ENCODE data around the gene TMTC4. TPM values are rescaled to one million over a fixed set of nuclear protein-coding genes. Genes with fewer than 3 reads are reported as not detected.

TMTC4 gene
- total RNA-seq, 1 donor from 2014 or later = 19.2 TPM

- H3K9me3 Mint-ChIP-seq = no peaks in the 10 kb centered on the region
- no peak overlapping the region for H3K27ac Mint-ChIP-seq
- no peak overlapping the region for H3K4me3 Mint-ChIP-seq (ENCODE audit: low read depth)
- intact Hi-C loops (cut with micrococcal nuclease) = no loop called here
- no peaks in the 10 kb centered on the region for H3K4me1 Mint-ChIP-seq (ENCODE audit: low read depth)
- peaks cover 4% of the 10 kb centered on the region for H3K27me3 Mint-ChIP-seq (ENCODE audit: low read depth)
- no peak for DNase-seq (ENCODE audit: low spot score)
- H3K36me3 Mint-ChIP-seq (ENCODE audit: low read depth) = no peaks in the 10 kb centered on the region
Measured at GRCh38 chr13:100559886-100560285, 114.7 kb downstream of the TMTC4 start.

Other genes with a start within 250 kb of the TMTC4 start
- gene GGACT, start 86.0 kb downstream of the TMTC4 start, total RNA-seq = 5.5 and 7.7 TPM in 2 replicates